NB4 (cell line): ENCODE measurements around the gene SIAH1.

ENCODE experiments used
- DNase-seq: peaks from one replicate; pipeline ENCODE4 v3.0.0; 2010; ENCODE audit warnings: low read depth
- H3K4me3 ChIP-seq: one replicate; pipeline ENCODE4 v1.5.1; 2011; ENCODE audit warnings: mild to moderate bottlenecking, low read depth, low read length, moderate library complexity
- MYC ChIP-seq: IDR thresholded peaks from 2 replicates; pipeline ENCODE4 v1.6.1; 2011; ENCODE audit warnings: low read depth, low read length
- POLR2A ChIP-seq: IDR thresholded peaks from 2 replicates; pipeline ENCODE4 v1.6.1; 2011; ENCODE audit warnings: mild to moderate bottlenecking; ENCODE audit not compliant: insufficient read length; ENCODE audit errors: extremely low read depth
- TF ChIP-seq, protein P1 (sequence below): IDR thresholded peaks from one replicate; pipeline ENCODE4 v1.5.1; 2012; ENCODE audit warnings: low read depth, low read length
- TF ChIP-seq, protein P2 (sequence below): IDR thresholded peaks from 2 replicates; pipeline ENCODE4 v1.6.1; 2011; ENCODE audit warnings: low read depth, low read length

SIAH1 gene

DNA sequence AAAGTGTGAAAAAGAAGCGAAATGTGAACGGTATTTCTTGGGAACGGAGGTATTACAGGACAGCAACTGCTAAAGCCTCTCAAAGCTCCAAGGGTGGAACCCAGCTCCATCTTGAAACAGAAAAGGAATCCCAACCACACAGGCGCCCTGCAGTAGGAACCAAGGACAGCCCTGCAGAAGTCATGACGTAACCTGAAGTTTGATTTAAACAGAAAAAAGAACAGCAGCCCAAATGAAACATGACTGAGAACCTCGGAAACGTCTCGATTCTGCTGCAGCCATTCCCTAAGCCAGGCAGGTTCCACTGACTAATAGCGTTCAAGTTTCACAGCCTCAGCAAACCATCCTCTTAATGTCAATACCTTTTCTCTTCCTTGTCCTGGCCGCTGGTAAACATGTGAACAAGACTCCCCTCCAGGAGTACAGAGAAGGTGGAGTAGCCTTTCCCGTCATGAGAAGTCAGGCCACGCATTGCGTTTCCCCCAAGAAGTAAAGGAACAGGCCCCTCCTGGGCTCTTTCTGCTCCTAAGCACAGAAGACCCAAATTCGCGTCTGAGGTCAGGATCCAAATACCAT is 20.1 kb downstream of the SIAH1 start:
- TF ChIP-seq, protein P1, sequence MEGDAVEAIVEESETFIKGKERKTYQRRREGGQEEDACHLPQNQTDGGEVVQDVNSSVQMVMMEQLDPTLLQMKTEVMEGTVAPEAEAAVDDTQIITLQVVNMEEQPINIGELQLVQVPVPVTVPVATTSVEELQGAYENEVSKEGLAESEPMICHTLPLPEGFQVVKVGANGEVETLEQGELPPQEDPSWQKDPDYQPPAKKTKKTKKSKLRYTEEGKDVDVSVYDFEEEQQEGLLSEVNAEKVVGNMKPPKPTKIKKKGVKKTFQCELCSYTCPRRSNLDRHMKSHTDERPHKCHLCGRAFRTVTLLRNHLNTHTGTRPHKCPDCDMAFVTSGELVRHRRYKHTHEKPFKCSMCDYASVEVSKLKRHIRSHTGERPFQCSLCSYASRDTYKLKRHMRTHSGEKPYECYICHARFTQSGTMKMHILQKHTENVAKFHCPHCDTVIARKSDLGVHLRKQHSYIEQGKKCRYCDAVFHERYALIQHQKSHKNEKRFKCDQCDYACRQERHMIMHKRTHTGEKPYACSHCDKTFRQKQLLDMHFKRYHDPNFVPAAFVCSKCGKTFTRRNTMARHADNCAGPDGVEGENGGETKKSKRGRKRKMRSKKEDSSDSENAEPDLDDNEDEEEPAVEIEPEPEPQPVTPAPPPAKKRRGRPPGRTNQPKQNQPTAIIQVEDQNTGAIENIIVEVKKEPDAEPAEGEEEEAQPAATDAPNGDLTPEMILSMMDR, result no peak
- TF ChIP-seq, protein P2, sequence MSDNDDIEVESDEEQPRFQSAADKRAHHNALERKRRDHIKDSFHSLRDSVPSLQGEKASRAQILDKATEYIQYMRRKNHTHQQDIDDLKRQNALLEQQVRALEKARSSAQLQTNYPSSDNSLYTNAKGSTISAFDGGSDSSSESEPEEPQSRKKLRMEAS, result no peak
- TF ChIP-seq MYC, result no peak
- TF ChIP-seq POLR2A, result no peak
- peak overlapping the region; percentile 42 for H3K4me3 ChIP-seq
- no peak for DNase-seq

DNA sequence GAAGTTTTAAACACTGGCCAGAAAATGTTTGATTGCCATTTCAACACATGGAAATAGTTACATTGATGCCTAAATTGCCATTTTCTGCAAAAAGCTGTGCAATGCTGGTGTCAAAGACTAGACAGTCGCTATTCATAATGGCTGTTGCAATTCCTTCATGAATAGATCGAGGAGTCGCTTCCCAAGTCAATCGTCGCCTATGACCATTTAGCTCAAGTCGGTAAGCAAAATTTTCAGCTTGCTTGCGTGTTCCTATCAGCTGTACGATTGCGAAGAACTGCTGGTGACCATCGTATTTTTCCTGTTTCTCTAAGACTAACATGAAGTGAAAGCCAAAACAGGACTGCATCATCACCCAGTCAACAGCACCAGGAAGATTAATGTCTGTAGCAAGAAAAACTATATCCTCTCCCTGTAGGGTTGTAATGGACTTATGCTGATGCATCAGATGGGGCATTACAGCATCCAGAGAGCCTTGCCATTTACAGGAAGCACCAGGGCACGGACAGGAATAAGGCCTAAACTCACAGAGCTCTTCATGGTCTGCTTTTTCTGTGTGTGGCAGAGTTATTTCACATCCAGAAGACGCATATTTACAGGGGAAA is 23.6 kb downstream of the SIAH1 start:
- no peak for DNase-seq
- TF ChIP-seq, protein P2, result no peak
- TF ChIP-seq POLR2A, result no peak
- TF ChIP-seq, protein P1, result no peak
- no peak for TF ChIP-seq MYC
- H3K4me3 ChIP-seq, result no peak overlapping the region

DNA sequence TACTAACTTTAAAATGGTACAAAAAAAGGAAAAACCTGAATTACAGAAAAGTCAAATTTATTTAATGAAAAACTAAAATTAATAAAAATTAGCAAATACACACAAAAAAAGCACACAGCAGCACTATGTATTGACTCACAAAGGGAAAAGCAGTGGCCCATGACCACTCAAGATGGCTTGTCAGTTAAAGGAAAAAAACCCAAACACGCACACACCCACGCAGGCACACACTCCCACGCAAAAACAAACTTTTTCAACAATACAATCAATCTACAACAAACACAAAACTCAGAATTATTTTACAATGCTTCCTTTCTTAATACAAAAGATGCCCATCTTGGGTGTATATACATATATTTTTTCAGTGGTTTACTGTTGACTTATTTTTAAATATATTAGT is 24.2 kb downstream of the SIAH1 start:
- no peak overlapping the region for H3K4me3 ChIP-seq
- DNase-seq, result peak; percentile 27
- TF ChIP-seq, protein P2, result no peak
- TF ChIP-seq, protein P1, result no peak
- no peak for TF ChIP-seq POLR2A
- TF ChIP-seq MYC, result no peak

DNA sequence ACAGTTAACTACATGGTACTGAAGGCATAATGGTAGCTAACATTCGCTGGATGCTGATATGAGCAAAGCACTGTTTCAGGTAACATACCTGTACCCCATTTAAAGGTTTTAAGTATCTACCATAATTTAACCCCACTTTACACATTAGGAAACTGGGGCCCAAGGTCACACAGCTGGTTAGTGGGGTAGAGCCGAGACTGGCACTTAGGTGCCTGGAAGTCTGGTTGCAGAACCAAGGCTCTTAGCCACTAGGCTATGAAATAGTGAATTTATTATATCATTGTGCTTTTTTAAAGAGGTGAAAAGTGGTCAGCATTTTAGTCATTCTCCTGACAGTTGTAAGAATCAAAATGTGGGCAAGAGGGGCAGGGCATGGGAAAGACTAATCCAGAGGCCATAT is 25.2 kb downstream of the SIAH1 start:
- DNase-seq, result no peak
- TF ChIP-seq, protein P2, result no peak
- TF ChIP-seq, protein P1, result no peak
- TF ChIP-seq MYC (no peak), POLR2A (no peak)
- no peak overlapping the region for H3K4me3 ChIP-seq

DNA sequence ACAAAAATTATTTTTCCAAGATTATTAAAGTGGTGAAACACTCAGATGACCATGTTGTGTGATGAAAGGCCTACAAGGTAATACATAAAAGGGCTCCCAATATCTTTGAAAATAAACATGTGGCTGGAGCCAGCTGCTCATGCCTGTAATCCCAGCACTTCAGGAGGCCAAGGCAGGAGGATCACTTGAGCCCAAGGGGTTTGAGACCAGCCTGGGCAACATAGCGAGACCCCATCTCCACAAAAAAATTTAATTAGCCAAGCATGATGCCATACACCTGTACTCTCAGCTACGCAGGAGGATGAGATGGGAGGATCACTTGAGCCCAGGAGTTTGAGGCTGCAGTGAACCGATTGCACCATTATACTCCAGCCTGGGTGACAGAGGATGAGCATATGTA is 26.8 kb downstream of the SIAH1 start:
- TF ChIP-seq, protein P1, result no peak
- TF ChIP-seq POLR2A (no peak), MYC (no peak)
- TF ChIP-seq, protein P2, result no peak
- H3K4me3 ChIP-seq, result no peak overlapping the region
- no peak for DNase-seq
